HG03103 (cell line): ENCODE data around the gene WNK1.
"Not testable (repeated sequence)": the region's sequence is repeated elsewhere in the genome, so short reads cannot be mapped to it uniquely, and the experiment has no call there.

Source experiments
- ATAC-seq: cut with Tn5 transposase; IDR thresholded peaks from one replicate; pipeline ENCODE4 v1.9.1; 2021; ENCODE audit warnings: low read depth; ENCODE audit not compliant: unreplicated experiment

WNK1 gene

DNA sequence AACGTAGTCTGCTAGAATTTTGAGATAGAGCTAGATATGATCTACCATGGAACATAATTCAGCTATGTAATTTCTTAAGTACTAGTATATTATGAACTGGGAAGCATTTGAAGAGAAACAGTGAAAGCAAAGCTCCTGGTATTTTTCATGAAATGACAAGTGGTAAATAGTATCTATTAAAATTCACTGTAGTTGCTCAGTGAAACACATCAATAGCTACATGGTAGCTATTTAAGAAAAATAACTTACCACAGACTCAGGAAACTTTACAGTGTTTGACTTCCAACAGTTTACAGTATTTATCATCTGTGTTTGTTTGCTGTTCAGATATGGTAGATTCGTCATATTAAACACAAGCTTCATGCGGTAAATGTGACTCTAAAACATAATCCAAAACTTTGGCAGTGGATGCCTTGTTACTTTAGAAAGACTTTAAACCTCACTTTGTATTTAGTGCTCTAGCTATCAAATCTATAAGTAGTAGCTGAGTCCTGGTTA is 25.2 kb downstream of the WNK1 start:
- no peak for ATAC-seq

- no peak for ATAC-seq
Observed at GRCh38 chr12:778615-779014, 26.2 kb downstream of the WNK1 start.

DNA sequence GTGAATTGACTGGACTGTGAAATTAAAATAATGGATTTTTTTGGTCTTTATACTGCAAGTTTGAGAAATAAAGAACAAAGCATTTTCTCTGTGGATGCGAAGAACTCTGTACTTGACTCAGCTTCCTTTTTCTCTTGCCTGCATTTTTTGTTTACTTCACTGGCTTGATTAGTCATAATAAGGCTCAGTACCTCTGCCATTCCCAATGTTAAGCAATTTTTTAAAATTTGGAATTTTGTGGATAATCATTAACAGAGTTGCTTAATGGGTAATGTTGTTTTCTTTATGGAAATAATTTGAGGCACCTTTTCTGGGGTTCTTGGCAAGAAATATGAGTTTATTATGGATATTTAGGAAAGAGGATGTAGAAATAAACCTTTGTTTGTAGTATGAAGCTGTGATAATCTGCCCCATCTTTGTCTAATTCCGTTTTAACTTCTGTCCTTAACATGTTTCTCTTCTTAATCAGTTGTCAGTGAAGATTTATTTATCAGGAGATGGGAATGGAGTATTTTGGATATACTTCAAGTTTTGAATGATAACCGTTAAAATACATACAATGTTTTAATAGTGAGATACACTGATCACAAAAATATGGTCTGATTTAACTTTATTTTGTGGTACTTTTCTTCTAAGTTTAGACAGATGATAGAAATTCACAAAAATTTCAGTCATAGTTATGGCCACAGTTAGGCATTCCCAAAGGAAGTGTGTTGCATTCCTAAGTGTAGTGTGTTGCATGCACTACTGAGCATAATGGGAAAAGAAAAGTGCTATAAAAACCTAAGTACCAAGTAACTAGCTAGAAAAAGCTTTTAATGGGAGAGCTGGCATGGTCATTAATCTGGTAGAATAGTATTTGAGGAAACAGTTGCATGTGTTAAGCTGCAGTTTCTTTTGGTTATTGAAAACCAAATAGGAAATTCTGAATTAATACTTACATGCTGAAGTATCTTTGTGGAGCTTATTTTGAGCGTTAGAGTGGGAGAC is 27.7 kb downstream of the WNK1 start:
- ATAC-seq: no peak

DNA sequence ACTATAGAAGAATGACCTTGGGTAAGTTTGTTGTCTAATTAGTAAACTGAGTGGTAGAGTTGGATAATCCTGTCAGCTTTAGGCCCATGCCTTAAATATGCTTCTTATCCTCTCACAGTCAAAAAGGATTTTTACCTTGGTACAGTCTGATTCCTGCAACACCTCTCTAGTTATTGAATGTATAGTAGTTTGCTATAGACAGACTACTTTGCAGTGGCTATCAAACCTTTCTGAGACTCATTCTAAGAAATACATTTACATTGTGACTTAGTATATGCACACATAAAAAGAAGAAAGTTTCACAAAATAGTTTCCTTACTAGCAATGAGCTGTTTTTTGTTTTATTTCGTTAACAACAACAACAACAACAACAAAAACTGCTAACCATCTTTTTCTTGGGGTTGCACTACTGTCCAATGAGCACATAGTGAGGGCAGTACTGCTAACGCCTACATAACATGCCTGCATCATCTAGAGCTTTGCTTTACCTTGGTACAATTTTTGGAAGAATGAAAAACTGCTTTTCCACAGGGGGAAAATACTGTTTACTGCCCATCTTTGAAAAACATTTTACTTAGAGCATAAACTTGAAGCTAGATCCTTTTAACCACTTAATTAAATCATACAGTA is 28.5 kb downstream of the WNK1 start:
- no peak for ATAC-seq

DNA sequence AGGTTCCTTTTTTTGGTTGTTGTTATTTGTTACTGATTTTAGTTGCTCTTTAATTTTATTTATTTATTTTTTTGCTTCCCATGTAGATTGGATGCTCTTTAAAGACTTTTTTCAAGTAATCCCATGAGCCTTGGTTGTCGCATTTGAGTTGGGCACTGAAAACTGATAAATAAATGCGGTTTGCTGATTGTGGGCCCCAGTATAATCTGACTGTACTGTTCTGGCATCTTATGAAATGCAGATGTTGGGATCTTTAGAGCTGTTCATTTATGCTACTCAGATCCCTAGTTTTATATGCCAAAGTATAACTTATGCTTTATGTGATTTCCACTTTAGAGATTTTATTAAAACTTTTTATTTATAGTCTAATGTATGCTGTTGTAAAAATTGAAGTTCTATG is 33.3 kb downstream of the WNK1 start:
- no peak for ATAC-seq

DNA sequence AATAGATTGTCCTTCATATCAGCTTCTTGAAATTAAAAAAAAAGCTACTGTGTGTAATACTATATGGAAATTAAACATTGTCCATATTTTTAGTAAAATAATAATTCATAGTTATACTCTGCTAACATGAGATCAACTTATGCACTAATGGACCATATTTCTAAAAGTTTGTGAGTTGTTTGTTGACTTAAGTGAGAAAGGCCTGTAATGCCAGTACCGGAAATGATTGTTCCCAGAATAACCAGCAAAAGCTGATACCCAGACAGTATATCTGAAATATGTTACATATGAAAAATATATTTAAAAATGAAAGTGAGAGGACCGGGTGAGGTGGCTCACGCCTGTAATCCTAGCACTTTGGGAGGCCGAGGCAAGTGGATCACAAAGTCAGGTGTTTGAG is 35.9 kb downstream of the WNK1 start:
- no peak for ATAC-seq

- not testable (repeated sequence) for ATAC-seq
Observed at GRCh38 chr12:788762-789161, 36.4 kb downstream of the WNK1 start.

- no peak for ATAC-seq
Observed at GRCh38 chr12:789852-790563, 37.6 kb downstream of the WNK1 start.

DNA sequence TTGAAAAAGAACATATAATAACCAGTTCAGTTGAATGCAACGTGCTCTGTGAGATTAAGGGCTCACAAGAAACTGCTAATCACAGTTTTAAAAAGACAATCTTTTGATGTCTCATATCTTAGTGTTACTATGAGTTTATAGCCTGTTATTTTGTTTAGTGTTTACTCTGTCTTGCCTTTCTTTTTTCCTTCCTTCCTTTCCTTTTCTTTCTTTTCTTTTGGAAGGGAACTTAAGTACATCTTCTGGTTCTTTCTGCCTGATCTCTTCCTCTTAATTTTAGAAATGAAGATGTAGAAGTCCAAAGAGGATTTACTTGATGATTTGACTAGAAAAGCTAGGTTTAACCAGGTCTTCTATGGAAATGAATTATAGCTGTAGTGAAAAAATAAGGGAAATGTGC is 38.2 kb downstream of the WNK1 start:
- ATAC-seq: no peak

- no peak for ATAC-seq
Observed at GRCh38 chr12:793037-793436, 40.7 kb downstream of the WNK1 start.

- no peak for ATAC-seq
Observed at GRCh38 chr12:793711-794110, 41.3 kb downstream of the WNK1 start.

GRCh38 chr12:795305-795704 is 42.9 kb downstream of the WNK1 start:
- no peak for ATAC-seq

DNA sequence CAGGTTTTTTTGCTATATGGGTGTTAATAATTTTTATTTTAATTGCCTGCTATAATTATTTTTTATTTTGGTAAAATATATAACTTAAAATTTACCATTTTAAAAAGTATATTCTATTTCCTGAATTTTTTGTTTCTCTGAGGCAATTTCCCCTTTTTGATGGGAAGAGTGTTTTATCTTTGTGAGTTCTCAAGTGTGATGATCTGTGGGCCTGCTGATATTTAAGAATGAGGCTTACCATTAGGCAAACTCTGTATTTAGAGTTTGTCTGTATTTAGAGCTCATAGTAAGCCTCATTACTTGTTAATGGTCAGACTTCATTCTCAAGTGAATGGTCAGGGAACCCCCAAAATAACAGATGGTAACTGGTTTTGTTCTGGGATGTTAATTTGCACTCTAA is 48.0 kb downstream of the WNK1 start:
- no peak for ATAC-seq

DNA sequence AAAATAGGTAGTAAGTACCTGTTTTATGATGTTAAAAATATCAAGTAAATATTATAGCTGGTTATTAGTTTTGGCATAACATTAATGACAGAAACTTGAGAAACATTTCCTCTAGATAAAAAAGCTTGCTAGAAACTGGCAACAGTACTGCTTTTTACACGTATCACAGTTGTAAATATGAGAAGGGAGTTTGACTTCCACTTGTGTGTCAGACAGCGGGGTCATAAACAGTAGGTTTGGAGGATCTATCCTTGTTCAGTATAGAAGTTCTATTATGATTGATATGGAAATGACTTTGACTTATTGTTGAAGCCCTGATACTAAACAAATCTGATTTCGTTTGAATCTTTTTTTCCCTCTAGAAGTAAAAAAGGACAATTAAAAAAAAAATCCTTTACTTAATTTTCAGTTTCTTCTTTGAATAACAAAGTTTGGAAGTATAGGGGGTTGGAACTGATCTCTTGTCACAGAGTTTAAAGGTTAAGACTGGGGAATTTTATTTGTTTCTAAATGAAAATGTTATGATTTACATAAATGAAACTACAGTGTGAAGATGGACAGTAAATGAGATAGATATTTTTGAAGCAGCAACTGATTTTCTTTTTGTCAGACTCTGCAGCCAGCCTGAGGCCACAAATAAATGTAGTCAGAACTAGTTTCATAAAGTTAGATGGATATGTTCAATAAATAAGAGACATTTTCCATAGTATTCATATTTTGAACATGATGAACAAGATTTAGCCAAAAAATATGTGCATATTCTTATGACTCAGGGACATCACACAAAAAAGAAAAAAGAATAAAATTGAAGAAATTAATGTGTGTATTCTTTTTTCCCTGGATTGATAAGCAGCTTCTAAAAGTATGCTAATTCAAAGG is 50.1 kb downstream of the WNK1 start:
- no peak for ATAC-seq

GRCh38 chr12:805022-805632 is 52.7 kb downstream of the WNK1 start:
- ATAC-seq: no peak

DNA sequence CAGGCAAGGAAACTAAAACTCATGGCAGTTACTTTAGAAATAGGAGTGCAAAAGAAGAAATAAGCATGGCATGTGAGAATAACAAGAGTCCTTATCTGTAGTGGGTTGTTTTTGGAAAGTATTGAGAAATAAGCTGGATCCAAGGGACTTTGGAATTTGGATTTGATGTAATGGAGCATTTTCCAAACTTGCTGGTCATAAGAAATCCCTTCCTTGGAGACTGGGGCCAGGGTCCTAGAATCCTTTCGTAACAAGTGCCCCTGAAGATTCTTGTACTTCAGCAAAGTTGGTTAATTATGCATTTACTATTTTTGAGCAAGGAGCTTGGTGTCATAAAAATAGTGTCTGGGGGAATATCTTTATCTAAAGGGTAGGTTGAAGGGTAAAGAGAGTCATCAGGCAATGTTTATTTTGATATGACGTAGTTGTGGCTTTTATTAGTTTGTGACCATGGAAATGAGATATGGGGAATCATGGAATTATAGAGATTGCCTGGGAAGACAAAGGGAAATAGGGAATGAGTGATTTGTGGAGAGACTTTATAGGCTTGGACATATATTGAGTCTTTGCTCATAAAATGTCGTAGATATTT is 53.9 kb downstream of the WNK1 start:
- no peak for ATAC-seq

DNA sequence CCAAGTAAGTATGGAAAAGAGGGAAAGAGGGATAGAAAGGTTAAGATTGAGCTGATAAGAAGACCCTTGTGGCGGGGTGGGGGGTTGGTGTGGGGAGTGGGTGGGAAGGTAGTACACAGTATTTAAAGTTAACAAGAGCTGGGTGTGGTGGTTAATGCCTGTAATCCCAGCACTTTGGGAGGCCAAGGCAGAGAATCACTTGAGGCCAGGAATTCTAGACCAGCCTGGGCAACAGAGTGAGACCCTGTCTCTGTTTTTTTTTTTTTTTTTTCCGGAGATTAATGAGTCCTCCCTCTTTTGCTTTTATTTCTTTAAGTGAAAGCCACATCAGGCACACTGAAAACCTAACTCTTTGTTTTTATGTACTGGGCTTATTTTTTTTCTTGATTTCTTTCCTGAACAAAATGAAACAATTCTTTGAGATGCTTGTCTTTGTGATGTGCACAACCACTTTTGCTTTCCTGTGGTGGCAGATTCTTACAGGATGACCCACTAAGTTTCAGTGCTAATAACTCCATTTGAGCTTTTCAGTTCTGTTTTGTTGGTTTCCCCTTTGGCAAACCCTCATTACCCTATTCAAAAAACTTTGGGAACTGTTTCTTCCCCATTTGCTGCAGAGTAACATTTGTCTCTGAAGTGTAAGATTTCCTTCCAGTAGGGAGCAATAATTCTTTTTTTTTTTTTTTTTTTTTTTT is 54.8 kb downstream of the WNK1 start:
- ATAC-seq: no peak

DNA sequence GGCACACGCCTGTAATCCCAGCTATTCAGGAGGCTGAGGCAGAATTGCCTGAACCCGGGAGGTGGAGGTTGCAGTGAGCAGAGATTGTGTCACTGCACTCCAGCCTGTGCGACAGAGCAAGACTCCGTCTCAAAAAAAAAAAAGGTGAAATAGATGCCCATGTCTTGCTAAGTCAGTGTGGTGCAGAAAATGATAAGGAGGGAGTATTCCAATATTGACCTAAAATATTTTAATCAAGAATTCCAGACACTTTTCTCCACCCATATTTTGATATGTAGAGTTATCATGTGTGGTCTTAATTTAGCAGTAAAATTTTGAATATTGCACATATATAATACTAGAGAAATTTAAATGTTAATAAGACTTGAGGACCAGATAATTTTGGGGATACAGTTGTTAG is 57.7 kb downstream of the WNK1 start:
- ATAC-seq: no peak
